SK-N-SH (cell line): ENCODE data around the gene GPN1. TPM values are rescaled to one million over a fixed set of nuclear protein-coding genes. Genes with fewer than 3 reads are reported as not detected.

Experiments
- CTCF ChIA-PET: fragments of 300-600, 350-600 bp; formaldehyde crosslinking; extraction: SDS; loops from one replicate; lab custom pipeline; 2021; lab: Yijun Ruan, JAX
- POLR2A ChIA-PET: fragments of 350-600 bp; sonication (Branson Sonifier 250); formaldehyde crosslinking; extraction: SDS; loops from one replicate; lab custom pipeline; 2020; ENCODE audit warnings: antibody characterized with exemption, inconsistent platforms; lab: Yijun Ruan, JAX
- DNase-seq: peaks from one replicate; pipeline ENCODE4 v3.0.0; 2012
- H2AFZ ChIP-seq: fragments of 200-600 bp; sonication (generic); 2 replicates; pipeline ENCODE4 v1.8.1; 2016; ENCODE audit warnings: antibody characterized with exemption, mild to moderate bottlenecking, low read depth
- H3F3A ChIP-seq: fragments of 200-600 bp; sonication (generic); replicated peaks from 2 replicates; pipeline ENCODE3; 2016; ENCODE audit warnings: antibody characterized with exemption, mild to moderate bottlenecking; ENCODE audit not compliant: insufficient read depth
- H3K27ac ChIP-seq, 2 experiments: fragments of 200-500 bp in 1 of 2; fragments of 200-600 bp in 1 of 2; sonication (Bioruptor generic) in 1 of 2; sonication (generic), shearing (Covaris generic) in 1 of 2; 2 replicates each; pipeline versions ENCODE4 v1.5.1 to v1.6.1; 2014 to 2016; ENCODE audit warnings: low read depth in 2 of 2, inconsistent platforms in 1 of 2, low read length in 1 of 2, mild to moderate bottlenecking in 1 of 2, mixed read lengths in 1 of 2
- H3K27me3 ChIP-seq: fragments of 200-600 bp; sonication (generic), shearing (Covaris generic); 2 replicates; pipeline ENCODE4 v1.6.1; 2016; ENCODE audit warnings: mixed run types; ENCODE audit not compliant: insufficient read depth
- H3K36me3 ChIP-seq, 2 experiments: fragments of 200-500 bp in 1 of 2; fragments of 200-600 bp in 1 of 2; sonication (Bioruptor generic) in 1 of 2; sonication (generic) in 1 of 2; replicated peaks in 1 of 2; 2 replicates each; pipeline versions ENCODE3 to v1.5.1; 2014 to 2016; ENCODE audit warnings: low read length in 1 of 2, mild to moderate bottlenecking in 1 of 2; ENCODE audit not compliant: insufficient read depth in 2 of 2, control insufficient read depth in 1 of 2
- H3K4me1 ChIP-seq, 2 experiments: fragments of 200-500 bp in 1 of 2; fragments of 200-600 bp in 1 of 2; sonication (Bioruptor generic) in 1 of 2; sonication (generic), shearing (Covaris generic) in 1 of 2; 2 replicates each; pipeline versions ENCODE4 v1.5.1 to v1.6.1; 2014 to 2016; ENCODE audit warnings: low read depth in 1 of 2, low read length in 1 of 2, mixed run types in 1 of 2; ENCODE audit not compliant: insufficient read depth in 2 of 2, control insufficient read depth in 1 of 2
- H3K4me2 ChIP-seq: fragments of 200-600 bp; sonication (generic), shearing (Covaris generic); 2 replicates; pipeline ENCODE4 v1.6.1; 2017; ENCODE audit warnings: mixed run types
- H3K4me3 ChIP-seq, 2 experiments: fragments of 200-500 bp in 1 of 2; fragments of 200-600 bp in 1 of 2; sonication (Bioruptor generic) in 1 of 2; sonication (generic), shearing (Covaris generic) in 1 of 2; 2 replicates each; pipeline versions ENCODE4 v1.5.1 to v1.8.1; 2014 to 2016; ENCODE audit warnings: low read depth in 2 of 2, inconsistent platforms in 1 of 2, low read length in 1 of 2, mild to moderate bottlenecking in 1 of 2, mixed read lengths in 1 of 2, moderate library complexity in 1 of 2
- H3K79me2 ChIP-seq: fragments of 200-600 bp; sonication (generic); 2 replicates; pipeline ENCODE4 v1.8.1; 2017; ENCODE audit warnings: mild to moderate bottlenecking; ENCODE audit not compliant: insufficient read depth
- H3K9ac ChIP-seq: fragments of 200-600 bp; sonication (generic); 2 replicates; pipeline ENCODE4 v1.6.1; 2017; ENCODE audit warnings: mixed run types
- H3K9me2 ChIP-seq: fragments of 200-600 bp; sonication (generic); 2 replicates; pipeline ENCODE4 v1.6.1; 2017; ENCODE audit warnings: mixed run types
- H3K9me3 ChIP-seq: fragments of 200-600 bp; sonication (generic); 2 replicates; pipeline ENCODE4 v1.6.1; 2017; ENCODE audit warnings: mixed run types, mild to moderate bottlenecking, moderate library complexity
- H4K20me1 ChIP-seq: fragments of 200-600 bp; sonication (generic); 2 replicates; pipeline ENCODE4 v1.6.1; 2017; ENCODE audit warnings: mild to moderate bottlenecking, mixed run types; ENCODE audit not compliant: insufficient read depth
- ELF1 ChIP-seq: IDR thresholded peaks from 2 replicates; pipeline ENCODE4 v1.4.0; 2012
- FOSL2 ChIP-seq: IDR thresholded peaks from 2 replicates; pipeline ENCODE4 v1.4.0; 2012; ENCODE audit warnings: low read depth, mild to moderate bottlenecking, moderate library complexity, borderline replicate concordance
- FOXJ3 ChIP-seq: sonication (generic); formaldehyde crosslinking; IDR thresholded peaks from 2 replicates; pipeline ENCODE4 v1.5.1; 2020; ENCODE audit warnings: mild to moderate bottlenecking, missing genetic modification reagents
- MAX ChIP-seq: IDR thresholded peaks from 2 replicates; pipeline ENCODE4 v1.4.0; 2012; ENCODE audit warnings: low read depth
- MXI1 ChIP-seq: IDR thresholded peaks from 2 replicates; pipeline ENCODE4 v1.6.1; 2012; ENCODE audit warnings: mild to moderate bottlenecking, low read depth, low read length, improper control_type of control experiment
- NFIC ChIP-seq: IDR thresholded peaks from 2 replicates; pipeline ENCODE4 v1.4.0; 2012; ENCODE audit warnings: borderline replicate concordance
- PBX3 ChIP-seq: IDR thresholded peaks from 2 replicates; pipeline ENCODE4; 2012
- POLR2AphosphoS5 ChIP-seq: IDR thresholded peaks from 2 replicates; pipeline ENCODE4 v1.6.1; 2012; ENCODE audit warnings: low read depth, low read length
- RAD21 ChIP-seq: IDR thresholded peaks from 2 replicates; pipeline ENCODE4 v1.6.1; 2012; ENCODE audit warnings: mild to moderate bottlenecking, low read length
- REST ChIP-seq: IDR thresholded peaks from 2 replicates; pipeline ENCODE4 v1.6.1; 2012; ENCODE audit warnings: mild to moderate bottlenecking, low read depth, low read length, moderate library complexity
- TAF1 ChIP-seq: IDR thresholded peaks from 2 replicates; pipeline ENCODE4 v1.6.1; 2012; ENCODE audit warnings: low read depth, mild to moderate bottlenecking, low read length, moderate library complexity, borderline replicate concordance
- TCF12 ChIP-seq: IDR thresholded peaks from 2 replicates; pipeline ENCODE4 v1.4.0; 2012
- TEAD4 ChIP-seq: IDR thresholded peaks from 2 replicates; pipeline ENCODE4 v1.4.0; 2012; ENCODE audit warnings: mild to moderate bottlenecking, borderline replicate concordance; ENCODE audit not compliant: insufficient read depth
- ZBTB33 ChIP-seq: IDR thresholded peaks from 2 replicates; pipeline ENCODE4 v1.4.0; 2012; ENCODE audit warnings: low read depth, borderline replicate concordance
- WGBS: methylation state at CpG from one replicate; pipeline ENCODE4 v1.1.6; 2017; ENCODE audit warnings: low lambda C conversion rate; 5-methylcytosine and 5-hydroxymethylcytosine counted together
- polyA plus RNA-seq, 3 experiments: library from polyadenylated mRNA; depleted of rRNA; stranded (reverse); fragments of >200 nt; gene quantifications; 2 replicates each; pipeline ENCODE4 v1.2.3, GENCODE V29; 2012

Gene GPN1
- polyA plus RNA-seq, 1 of the 3 experiments (the other 2 are of a cell fraction) = 74.0 TPM

GRCh38 chr2:27664622-27665363 lies 35.9 kb downstream of the GPN1 start:
- Histone ChIP-seq H3K9ac (peak overlapping the region; percentile 85), H3K9me3 (no peaks in the 10 kb centered on the region), H3K79me2 (peaks cover 49% of the 10 kb centered on the region), H3K4me1 (peaks cover 16 to 24% of the 10 kb centered on the region in 2 experiments; a peak in 3 of 4 replicates), H3K4me3 (peak overlapping the region; percentile 91 to 99), H3K27me3 (no peaks in the 10 kb centered on the region), H3F3A (no peaks in the 10 kb centered on the region), H3K27ac (no peak overlapping the region), H3K4me2 (peak overlapping the region; percentile 99), H4K20me1 (no peaks in the 10 kb centered on the region), H3K9me2 (no peaks in the 10 kb centered on the region), H3K36me3 (peaks cover 41 to 51% of the 10 kb centered on the region in 2 experiments), H2AFZ (peak overlapping the region; percentile 93)
- CTCF ChIA-PET = interaction anchor here (0.6 to 8.1 kb wide), 6 partner anchors 16 to 256 kb away, joined by 3 to 146 read pairs (median 4); no protein-coding TSS in a partner anchor
- 80% methylated on average over 16 of the region's 16 CpGs for WGBS
- no peak for DNase-seq
- no peak for TF ChIP-seq ZBTB33
- TF ChIP-seq TAF1 = no peak
- TF ChIP-seq PBX3 = no peak
- no peak for TF ChIP-seq FOXJ3
- no peak for TF ChIP-seq FOSL2
- TF ChIP-seq RAD21 = no peak
- no peak for TF ChIP-seq POLR2AphosphoS5
- no peak for TF ChIP-seq MXI1
- no peak for TF ChIP-seq TEAD4
- no peak for TF ChIP-seq REST
- no peak for TF ChIP-seq MAX
- TF ChIP-seq TCF12 = no peak
- TF ChIP-seq NFIC = no peak
- no peak for TF ChIP-seq ELF1
- POLR2A ChIA-PET = interaction anchor here (1.6 to 1.8 kb wide), 2 partner anchors 82 to 236 kb away, joined by 6 read pairs; partner anchors contain the start of genes NRBP1 and ZNF512
